ENCODE data around the gene SASH3. TPM values are rescaled to one million over a fixed set of nuclear protein-coding genes. Genes with fewer than 3 reads are reported as not detected.

SASH3 gene
- total and polyA plus RNA-seq, 2 donors (not counting 1 experiment from before 2014, with no cell fraction given) = not detected

GRCh38 chrX:129786210-129786651 is 6.5 kb downstream of the SASH3 start:
- H3K27ac ChIP-seq (ENCODE audit: insufficient read depth, low read length) = no peak overlapping the region
- H3K4me2 ChIP-seq (ENCODE audit: extremely low read depth, insufficient read depth, low read length) = no peak overlapping the region
- H4K20me1 ChIP-seq (ENCODE audit: control insufficient read depth, extremely low read depth, insufficient read depth, low read length) = no peaks in the 10 kb centered on the region
- no peaks in the 10 kb centered on the region for H3K9me3 ChIP-seq (ENCODE audit: control insufficient read depth, insufficient read depth, low read depth, low read length)
- no peak for TF ChIP-seq EZH2 (IDR thresholded peaks at IDR 0.05; ENCODE audit: low read length, missing control alignments)
- H3K4me3 ChIP-seq (replicated peaks in 1 of 4; ENCODE audit: control extremely low read depth in 1 of 4, insufficient read depth in 1 of 4, low read depth in 3 of 4, low read length in 4 of 4) = no peak overlapping the region
- no peaks in the 10 kb centered on the region for H3K4me1 ChIP-seq (ENCODE audit: control insufficient read depth, extremely low read depth, insufficient read depth, low read length)
- H3K79me2 ChIP-seq (ENCODE audit: control insufficient read depth, insufficient read depth, low read length) = no peaks in the 10 kb centered on the region
- H3K36me3 ChIP-seq (ENCODE audit: control insufficient read depth, insufficient read depth, low read length) = no peaks in the 10 kb centered on the region
- DNase-seq (ENCODE audit: low read depth in 2 of 2) = no peak
- H3K27me3 ChIP-seq (ENCODE audit: control insufficient read depth, insufficient read depth, low read length) = no peaks in the 10 kb centered on the region
- H3K9ac ChIP-seq (ENCODE audit: insufficient read depth, low read length) = no peak overlapping the region
- H2AFZ ChIP-seq (ENCODE audit: low read length) = no peak overlapping the region

GRCh38 chrX:129787336-129788055 is 7.7 kb downstream of the SASH3 start:
- TF ChIP-seq EZH2 (IDR thresholded peaks at IDR 0.05; ENCODE audit: low read length, missing control alignments) (no peak), CTCF (conservative IDR thresholded peaks at IDR 0.05 in 1 of 2, IDR thresholded peaks at IDR 0.05 in 1 of 2; ENCODE audit: low read depth in 1 of 2, low read length in 2 of 2) (no peak)
- no peak overlapping the region for H3K4me2 ChIP-seq (ENCODE audit: extremely low read depth, insufficient read depth, low read length)
- no peaks in the 10 kb centered on the region for H3K9me3 ChIP-seq (ENCODE audit: control insufficient read depth, insufficient read depth, low read depth, low read length)
- H3K36me3 ChIP-seq (ENCODE audit: control insufficient read depth, insufficient read depth, low read length) = no peaks in the 10 kb centered on the region
- no peaks in the 10 kb centered on the region for H3K79me2 ChIP-seq (ENCODE audit: control insufficient read depth, insufficient read depth, low read length)
- H3K4me1 ChIP-seq (ENCODE audit: control insufficient read depth, extremely low read depth, insufficient read depth, low read length) = no peaks in the 10 kb centered on the region
- no peaks in the 10 kb centered on the region for H4K20me1 ChIP-seq (ENCODE audit: control insufficient read depth, extremely low read depth, insufficient read depth, low read length)
- H3K4me3 ChIP-seq (replicated peaks in 1 of 4; ENCODE audit: control extremely low read depth in 1 of 4, insufficient read depth in 1 of 4, low read depth in 3 of 4, low read length in 4 of 4) = no peak overlapping the region
- no peak overlapping the region for H3K9ac ChIP-seq (ENCODE audit: insufficient read depth, low read length)
- no peak overlapping the region for H3K27ac ChIP-seq (ENCODE audit: insufficient read depth, low read length)
- no peak for DNase-seq (ENCODE audit: low read depth in 2 of 2)
- no peaks in the 10 kb centered on the region for H3K27me3 ChIP-seq (ENCODE audit: control insufficient read depth, insufficient read depth, low read length)
- no peak overlapping the region for H2AFZ ChIP-seq (ENCODE audit: low read length)

DNA sequence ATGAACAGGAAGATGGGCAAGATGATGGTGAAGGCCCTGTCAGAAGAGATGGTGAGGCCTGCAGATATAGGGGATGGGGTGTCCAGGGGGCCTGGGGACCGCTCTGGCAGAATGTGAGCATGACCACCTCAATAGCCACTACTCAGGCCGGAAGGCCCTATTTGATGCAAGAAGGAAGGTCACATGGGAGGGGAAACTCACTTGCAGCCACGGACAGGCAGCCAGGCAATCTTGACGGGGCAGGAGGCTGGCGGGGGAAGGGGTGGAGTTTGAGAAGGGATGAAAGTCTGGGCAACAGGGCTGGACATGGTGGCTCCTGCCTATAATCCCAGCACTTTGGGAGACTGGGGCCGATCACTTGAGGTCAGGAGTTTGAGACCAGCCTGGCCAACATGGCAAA is 8.8 kb downstream of the SASH3 start:
- H3K4me2 ChIP-seq (ENCODE audit: extremely low read depth, insufficient read depth, low read length) = no peak overlapping the region
- H4K20me1 ChIP-seq (ENCODE audit: control insufficient read depth, extremely low read depth, insufficient read depth, low read length) = no peaks in the 10 kb centered on the region
- DNase-seq (ENCODE audit: low read depth in 2 of 2) = no peak
- no peak overlapping the region for H3K4me3 ChIP-seq (replicated peaks in 1 of 4; ENCODE audit: control extremely low read depth in 1 of 4, insufficient read depth in 1 of 4, low read depth in 3 of 4, low read length in 4 of 4)
- no peaks in the 10 kb centered on the region for H3K79me2 ChIP-seq (ENCODE audit: control insufficient read depth, insufficient read depth, low read length)
- no peaks in the 10 kb centered on the region for H3K4me1 ChIP-seq (ENCODE audit: control insufficient read depth, extremely low read depth, insufficient read depth, low read length)
- TF ChIP-seq EZH2 (IDR thresholded peaks at IDR 0.05; ENCODE audit: low read length, missing control alignments) (no peak), CTCF (conservative IDR thresholded peaks at IDR 0.05 in 1 of 2, IDR thresholded peaks at IDR 0.05 in 1 of 2; ENCODE audit: low read depth in 1 of 2, low read length in 2 of 2) (no peak)
- no peaks in the 10 kb centered on the region for H3K36me3 ChIP-seq (ENCODE audit: control insufficient read depth, insufficient read depth, low read length)
- no peaks in the 10 kb centered on the region for H3K9me3 ChIP-seq (ENCODE audit: control insufficient read depth, insufficient read depth, low read depth, low read length)
- H3K9ac ChIP-seq (ENCODE audit: insufficient read depth, low read length) = no peak overlapping the region
- no peak overlapping the region for H2AFZ ChIP-seq (ENCODE audit: low read length)
- no peaks in the 10 kb centered on the region for H3K27me3 ChIP-seq (ENCODE audit: control insufficient read depth, insufficient read depth, low read length)
- H3K27ac ChIP-seq (ENCODE audit: insufficient read depth, low read length) = no peak overlapping the region

All from fibroblast of lung (primary cell).